ENCODE data around the gene EPSTI1. TPM values are rescaled to one million over a fixed set of nuclear protein-coding genes. Genes with fewer than 3 reads are reported as not detected.

EPSTI1 gene
- total and polyA plus RNA-seq, 2 donors = 7.7 to 9.6 TPM

DNA sequence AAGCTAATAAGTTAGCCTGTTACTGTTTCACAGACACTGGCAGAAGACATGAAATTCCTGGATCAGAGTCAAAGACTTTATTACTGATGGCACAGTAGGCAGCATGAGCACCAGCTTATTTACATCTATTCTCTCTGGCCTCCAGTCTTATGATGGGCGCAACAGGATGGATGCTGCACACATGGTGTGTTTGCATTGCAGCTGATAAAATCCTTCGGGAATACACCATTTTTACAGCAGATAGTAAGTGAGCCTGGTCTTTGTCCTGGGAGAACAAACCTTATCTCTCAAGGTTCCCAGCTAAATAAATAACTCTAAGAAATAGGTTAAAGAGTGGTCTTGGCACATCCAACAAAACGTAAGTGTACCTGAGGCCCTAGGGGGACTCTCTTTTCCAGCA lies 16.0 kb downstream of the EPSTI1 start:
- DNase-seq (ENCODE audit: extremely low spot score) = no peak
- Histone ChIP-seq H3K4me3 (ENCODE audit: low read depth, low read length) (no peak overlapping the region), H3K36me3 (ENCODE audit: insufficient read depth) (no peaks in the 10 kb centered on the region), H3K4me1 (ENCODE audit: insufficient read depth) (no peaks in the 10 kb centered on the region), H3K27ac (ENCODE audit: low read depth) (no peak overlapping the region)
- 91% methylated on average over 3 of the region's 3 CpGs for WGBS

DNA sequence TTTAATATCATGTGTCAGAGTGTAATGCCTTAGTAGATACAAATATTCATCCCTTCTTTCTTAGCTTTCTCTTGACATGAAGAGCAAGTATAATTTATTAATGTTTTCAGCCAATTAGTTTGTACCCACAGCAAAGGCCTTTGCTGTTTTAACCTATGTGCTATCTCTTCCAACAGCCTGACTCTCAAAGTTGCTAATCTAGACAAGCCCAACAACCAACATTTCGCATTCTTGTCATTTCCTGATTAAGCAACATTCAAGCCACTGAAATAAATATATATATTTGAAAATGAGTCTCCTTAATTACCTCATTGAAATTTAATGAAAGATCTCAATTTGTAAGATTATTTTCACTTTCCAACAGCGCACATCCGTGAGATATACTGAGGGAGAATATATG lies 18.5 kb downstream of the EPSTI1 start:
- DNase-seq (ENCODE audit: extremely low spot score) = no peak
- WGBS = 97% methylated on average over 3 of the region's 3 CpGs
- no peaks in the 10 kb centered on the region for H3K4me1 ChIP-seq (ENCODE audit: insufficient read depth)
- no peaks in the 10 kb centered on the region for H3K36me3 ChIP-seq (ENCODE audit: insufficient read depth)
- H3K27ac ChIP-seq (ENCODE audit: low read depth) = no peak overlapping the region
- H3K4me3 ChIP-seq (ENCODE audit: low read depth, low read length) = no peak overlapping the region

DNA sequence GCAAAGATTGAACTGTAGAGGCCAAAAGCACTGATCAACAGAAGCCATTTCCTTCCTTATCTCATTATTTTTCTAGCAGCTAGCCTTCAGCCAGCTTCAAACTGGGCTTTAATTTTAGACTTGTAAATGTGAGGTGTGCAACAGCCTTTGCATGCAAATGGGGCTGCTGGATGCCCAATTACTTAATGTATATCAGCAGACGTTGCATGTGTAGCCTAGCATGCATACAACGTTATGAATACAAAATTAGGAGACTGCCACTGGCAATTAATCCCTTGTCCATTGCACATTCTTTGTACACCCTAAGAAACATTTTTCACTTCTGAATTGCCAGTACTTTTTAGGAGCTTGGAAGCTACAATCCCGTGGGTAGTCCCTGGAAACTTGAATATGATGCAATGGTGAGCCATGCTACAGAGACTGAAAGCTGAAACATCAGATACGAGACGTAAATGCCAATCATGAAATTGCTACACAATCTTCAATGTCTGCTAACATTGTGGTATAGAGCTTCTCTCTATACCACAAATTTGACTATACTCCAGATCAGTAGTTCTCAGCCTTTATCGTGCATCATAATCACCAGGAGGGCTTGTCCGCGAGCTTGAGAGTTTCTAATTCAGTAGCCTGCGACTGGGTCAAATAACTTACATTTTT lies 20.2 kb downstream of the EPSTI1 start:
- Histone ChIP-seq H3K4me3 (ENCODE audit: low read depth, low read length) (no peak overlapping the region), H3K27ac (ENCODE audit: low read depth) (no peak overlapping the region), H3K4me1 (ENCODE audit: insufficient read depth) (no peaks in the 10 kb centered on the region), H3K36me3 (ENCODE audit: insufficient read depth) (no peaks in the 10 kb centered on the region)
- 92% methylated on average over 9 of the region's 9 CpGs for WGBS
- DNase-seq (ENCODE audit: extremely low spot score) = no peak

DNA sequence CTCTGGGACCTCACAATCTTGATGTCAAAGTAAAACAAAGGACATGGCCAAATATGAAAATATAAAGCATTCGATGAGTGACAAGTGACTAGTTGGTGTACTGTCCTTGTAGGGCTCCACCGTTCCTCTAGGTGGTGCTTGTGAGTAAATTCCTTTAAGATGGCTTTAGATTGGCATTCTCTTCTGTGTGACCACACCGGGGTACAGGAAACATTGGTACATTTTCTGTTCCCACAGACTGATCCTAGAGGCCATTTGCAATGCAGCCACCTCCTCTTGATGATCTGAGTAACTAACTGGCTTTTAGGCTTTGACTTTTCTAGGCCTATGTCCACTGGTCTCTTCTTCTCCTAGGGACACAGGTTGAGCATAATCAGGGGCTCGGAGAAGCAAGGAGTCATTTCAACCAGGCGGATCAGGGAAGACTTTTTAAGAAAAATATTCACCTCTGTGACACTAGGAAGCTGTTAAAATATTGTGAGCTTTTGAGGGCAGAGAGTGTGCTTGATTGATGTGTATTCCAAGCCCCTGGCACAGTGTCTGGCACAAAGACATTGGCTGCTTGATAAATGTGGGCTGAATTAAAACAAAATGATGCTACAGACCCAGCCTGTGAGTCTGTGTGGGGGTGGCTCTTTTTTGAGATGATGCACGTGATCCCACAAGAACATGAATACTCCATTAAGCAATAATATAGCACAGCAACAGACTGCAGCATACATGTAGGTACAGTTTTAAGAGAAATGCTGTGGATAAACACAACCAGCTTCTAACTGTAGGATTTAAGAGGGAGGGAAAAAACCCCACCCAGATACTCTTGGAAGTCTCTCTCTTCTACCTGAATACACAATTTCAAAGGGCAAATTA lies 21.0 kb downstream of the EPSTI1 start:
- no peak for DNase-seq (ENCODE audit: extremely low spot score)

DNA sequence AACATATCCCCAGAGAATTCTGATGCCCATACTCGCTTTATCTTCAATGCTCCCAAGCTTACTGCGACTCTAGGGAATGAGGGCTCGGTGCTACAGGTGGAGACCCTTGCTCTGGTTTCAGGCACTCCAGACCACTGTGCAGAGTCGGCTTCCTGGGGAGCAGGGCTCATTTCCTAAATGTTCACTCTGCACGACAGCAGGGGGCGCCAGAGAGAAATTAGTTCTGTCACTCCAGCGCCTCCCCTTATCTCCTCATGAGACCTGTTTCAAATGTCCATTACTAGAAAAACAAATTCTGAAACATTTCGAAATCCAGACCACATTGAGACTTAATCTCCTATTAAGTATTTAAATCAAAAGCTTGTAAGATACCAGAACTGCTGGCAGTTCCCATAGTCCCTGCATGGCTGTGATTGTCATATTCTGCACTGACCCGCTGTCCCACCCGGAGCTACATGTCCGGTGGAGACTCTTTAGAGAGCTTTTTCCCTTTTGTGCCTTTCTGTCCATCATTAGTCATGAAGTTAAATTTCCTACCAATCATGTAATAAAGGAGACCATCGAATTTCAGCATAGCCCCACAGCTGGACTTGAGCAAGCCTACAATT lies 22.4 kb downstream of the EPSTI1 start:
- whole genome bisulfite sequencing = 49% methylated on average over 12 of the region's 12 CpGs
- no peaks in the 10 kb centered on the region for H3K4me1 ChIP-seq (ENCODE audit: insufficient read depth)
- no peak for DNase-seq (ENCODE audit: extremely low spot score)

More for the DNA sequence above, 21.0 kb downstream of the EPSTI1 start:
- no peaks in the 10 kb centered on the region for H3K4me1 ChIP-seq (ENCODE audit: insufficient read depth)
- no peak overlapping the region for H3K27ac ChIP-seq (ENCODE audit: low read depth)
- 67% methylated on average over 6 of the region's 6 CpGs for WGBS
- no peaks in the 10 kb centered on the region for H3K36me3 ChIP-seq (ENCODE audit: insufficient read depth)
- no peak overlapping the region for H3K4me3 ChIP-seq (ENCODE audit: low read depth, low read length)

DNA sequence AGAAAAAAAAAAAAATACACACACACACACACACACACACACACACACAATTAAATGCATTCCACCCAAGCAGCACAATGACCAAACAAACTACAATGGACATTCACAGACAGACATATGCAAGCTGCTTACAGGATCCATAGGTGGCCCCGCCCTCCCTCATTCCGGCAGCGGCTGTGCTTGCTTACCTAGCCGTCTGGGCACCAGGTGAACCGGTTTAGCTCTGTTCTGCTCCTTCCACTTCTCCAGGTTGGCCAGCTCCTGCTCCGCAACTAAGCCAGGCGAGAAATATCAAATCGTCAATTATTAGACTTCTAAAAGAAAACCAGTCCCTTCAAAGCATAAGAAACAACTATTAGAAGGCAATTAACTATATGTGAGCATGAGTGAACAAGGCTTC lies 23.1 kb downstream of the EPSTI1 start:
- WGBS = 78% methylated on average over 8 of the region's 8 CpGs
- H3K4me3 ChIP-seq (ENCODE audit: low read depth, low read length) = no peak overlapping the region
- no peaks in the 10 kb centered on the region for H3K36me3 ChIP-seq (ENCODE audit: insufficient read depth)
- DNase-seq (ENCODE audit: extremely low spot score) = no peak
- H3K27ac ChIP-seq (ENCODE audit: low read depth) = no peak overlapping the region
- no peaks in the 10 kb centered on the region for H3K4me1 ChIP-seq (ENCODE audit: insufficient read depth)

More for the DNA sequence above, 22.4 kb downstream of the EPSTI1 start:
- Histone ChIP-seq H3K36me3 (ENCODE audit: insufficient read depth) (no peaks in the 10 kb centered on the region), H3K4me3 (ENCODE audit: low read depth, low read length) (no peak overlapping the region), H3K27ac (ENCODE audit: low read depth) (no peak overlapping the region)

DNA sequence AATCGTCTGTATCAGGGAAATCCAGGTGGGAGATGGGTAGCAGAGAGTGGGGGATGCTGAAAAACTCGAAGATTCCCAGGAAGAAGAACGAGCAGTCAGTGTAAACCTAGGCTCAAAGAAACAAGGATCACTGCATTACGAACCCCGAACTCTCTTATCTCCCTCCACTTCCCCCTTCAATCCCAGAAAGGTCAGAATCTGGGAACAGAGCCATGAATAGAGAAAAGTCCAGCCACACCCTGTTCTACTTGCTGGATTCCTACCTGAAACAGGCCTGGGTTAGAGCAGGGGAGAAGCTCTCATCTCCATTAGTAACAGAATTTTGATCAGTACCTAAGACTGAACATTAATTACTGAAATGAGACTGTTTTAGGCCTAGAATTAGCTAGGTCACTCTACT lies 24.4 kb downstream of the EPSTI1 start:
- no peak for DNase-seq (ENCODE audit: extremely low spot score)
- Histone ChIP-seq H3K27ac (ENCODE audit: low read depth) (no peak overlapping the region), H3K4me1 (ENCODE audit: insufficient read depth) (no peaks in the 10 kb centered on the region), H3K4me3 (ENCODE audit: low read depth, low read length) (no peak overlapping the region), H3K36me3 (ENCODE audit: insufficient read depth) (no peaks in the 10 kb centered on the region)
- 61% methylated on average over 5 of the region's 5 CpGs for WGBS

DNA sequence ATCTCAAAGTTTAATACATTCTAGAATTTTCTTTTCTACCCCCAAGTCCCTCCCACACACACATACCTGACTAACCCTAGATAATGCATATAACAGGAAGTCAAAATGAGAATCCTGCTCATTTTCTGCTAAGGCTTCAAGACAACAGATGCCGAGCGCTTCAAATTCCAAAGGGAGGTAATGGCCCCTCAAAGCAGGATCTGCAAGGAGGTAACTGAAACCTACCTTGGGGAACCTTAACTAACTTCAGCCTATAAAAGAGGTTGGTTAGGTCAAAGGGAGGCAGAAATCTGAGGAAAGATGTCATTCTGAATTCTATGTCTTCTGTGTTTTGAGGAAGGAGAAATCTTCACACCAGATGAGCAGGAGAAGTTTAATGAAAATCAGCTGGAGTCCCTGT lies 26.8 kb downstream of the EPSTI1 start:
- H3K36me3 ChIP-seq (ENCODE audit: insufficient read depth) = no peaks in the 10 kb centered on the region
- no peak for DNase-seq (ENCODE audit: extremely low spot score)
- WGBS = 68% methylated on average over 2 of the region's 2 CpGs
- H3K4me3 ChIP-seq (ENCODE audit: low read depth, low read length) = no peak overlapping the region
- H3K27ac ChIP-seq (ENCODE audit: low read depth) = no peak overlapping the region
- no peaks in the 10 kb centered on the region for H3K4me1 ChIP-seq (ENCODE audit: insufficient read depth)

DNA sequence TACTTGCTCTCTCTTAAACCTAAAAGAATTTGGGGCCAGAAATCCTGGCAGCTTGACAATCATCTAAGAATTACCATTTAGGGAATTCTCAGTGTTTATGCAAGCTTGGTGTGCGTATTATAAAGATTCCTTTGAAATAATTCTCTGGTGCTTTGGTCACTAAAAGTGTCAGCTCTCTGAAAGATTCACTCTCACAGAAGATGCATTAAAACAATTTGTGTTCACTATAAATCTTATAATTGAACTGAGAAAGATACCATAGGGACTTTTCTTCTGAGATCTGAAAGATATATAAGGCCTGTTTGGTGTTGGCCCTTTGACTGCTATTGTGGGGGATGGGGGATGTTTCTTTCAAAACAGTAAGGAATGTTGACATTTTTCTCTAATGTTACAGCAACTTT lies 27.3 kb downstream of the EPSTI1 start:
- WGBS = 70% methylated on average over 1 of the region's 1 CpG
- Histone ChIP-seq H3K4me1 (ENCODE audit: insufficient read depth) (no peaks in the 10 kb centered on the region), H3K36me3 (ENCODE audit: insufficient read depth) (no peaks in the 10 kb centered on the region), H3K27ac (ENCODE audit: low read depth) (no peak overlapping the region), H3K4me3 (ENCODE audit: low read depth, low read length) (no peak overlapping the region)
- no peak for DNase-seq (ENCODE audit: extremely low spot score)

DNA sequence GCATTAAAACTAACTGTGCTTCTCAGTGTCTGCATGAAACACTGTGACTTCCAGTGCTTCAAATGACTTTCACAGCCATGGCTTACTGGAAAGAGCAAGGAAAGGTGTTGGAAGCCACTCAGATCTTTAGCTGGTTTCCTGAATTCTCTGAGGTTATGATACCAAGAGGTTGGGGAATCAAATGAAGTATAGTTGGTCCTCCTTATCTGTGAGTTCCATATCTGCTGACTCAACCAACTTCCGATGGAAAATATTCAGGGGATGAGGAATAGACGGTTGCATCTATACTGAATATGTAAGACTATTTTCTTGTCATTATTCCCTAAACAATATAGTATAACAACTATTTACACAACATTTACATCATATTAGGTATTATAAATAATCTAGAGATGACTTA lies 32.4 kb downstream of the EPSTI1 start:
- WGBS = 90% methylated on average over 2 of the region's 2 CpGs
- no peaks in the 10 kb centered on the region for H3K4me1 ChIP-seq (ENCODE audit: insufficient read depth)
- H3K27ac ChIP-seq (ENCODE audit: low read depth) = no peak overlapping the region
- no peak overlapping the region for H3K4me3 ChIP-seq (ENCODE audit: low read depth, low read length)
- DNase-seq (ENCODE audit: extremely low spot score) = no peak
- peaks cover 1% of the 10 kb centered on the region for H3K36me3 ChIP-seq (ENCODE audit: insufficient read depth)

DNA sequence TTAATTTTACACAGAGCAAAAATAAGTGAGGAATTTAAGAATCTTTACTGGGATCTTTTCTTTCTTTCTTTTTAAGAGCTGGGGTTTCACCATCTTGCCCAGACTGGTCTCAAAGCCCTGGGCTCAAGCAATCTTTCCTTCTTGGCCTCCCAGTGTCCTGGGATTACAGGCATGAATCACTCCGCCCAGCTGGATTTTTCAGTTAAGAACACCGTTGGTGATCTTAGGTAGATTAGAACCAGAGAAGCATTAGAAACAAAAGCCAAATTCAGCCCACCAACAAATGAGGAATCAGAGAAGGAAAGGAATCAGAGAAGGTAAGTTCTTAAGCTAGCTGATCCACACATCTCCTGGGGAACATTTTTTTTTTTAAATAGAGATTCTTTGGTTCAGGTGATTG lies 34.2 kb downstream of the EPSTI1 start:
- WGBS = 83% methylated on average over 2 of the region's 2 CpGs
- no peak overlapping the region for H3K4me3 ChIP-seq (ENCODE audit: low read depth, low read length)
- peaks cover 1% of the 10 kb centered on the region for H3K36me3 ChIP-seq (ENCODE audit: insufficient read depth)

DNA sequence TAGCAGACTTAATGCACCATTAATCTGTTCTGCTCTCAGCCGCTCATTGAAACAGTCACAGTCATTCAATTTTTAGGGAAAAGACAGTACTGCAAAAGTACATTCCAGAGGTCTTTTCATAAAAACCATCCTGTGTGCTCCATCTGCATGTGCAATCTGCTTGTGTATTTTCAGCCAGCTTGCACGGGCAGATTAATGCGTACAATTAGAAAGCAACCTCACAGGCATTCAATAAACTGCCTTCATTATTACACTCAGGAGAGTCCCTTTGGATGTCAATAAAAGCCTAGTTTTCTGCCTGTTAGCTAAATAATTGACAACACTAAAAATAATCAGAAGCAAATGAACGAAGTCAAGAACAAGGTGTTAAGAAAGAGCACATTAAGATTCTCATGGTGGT lies 41.9 kb downstream of the EPSTI1 start:
- 85% methylated on average over 4 of the region's 4 CpGs for WGBS
- DNase-seq (ENCODE audit: extremely low spot score) = no peak
- Histone ChIP-seq H3K27ac (ENCODE audit: low read depth) (no peak overlapping the region), H3K4me1 (ENCODE audit: insufficient read depth) (no peaks in the 10 kb centered on the region), H3K36me3 (ENCODE audit: insufficient read depth) (peaks cover 2% of the 10 kb centered on the region), H3K4me3 (ENCODE audit: low read depth, low read length) (no peak overlapping the region)

More for the DNA sequence above, 34.2 kb downstream of the EPSTI1 start:
- Histone ChIP-seq H3K4me1 (ENCODE audit: insufficient read depth) (no peaks in the 10 kb centered on the region), H3K27ac (ENCODE audit: low read depth) (no peak overlapping the region)
- no peak for DNase-seq (ENCODE audit: extremely low spot score)

DNA sequence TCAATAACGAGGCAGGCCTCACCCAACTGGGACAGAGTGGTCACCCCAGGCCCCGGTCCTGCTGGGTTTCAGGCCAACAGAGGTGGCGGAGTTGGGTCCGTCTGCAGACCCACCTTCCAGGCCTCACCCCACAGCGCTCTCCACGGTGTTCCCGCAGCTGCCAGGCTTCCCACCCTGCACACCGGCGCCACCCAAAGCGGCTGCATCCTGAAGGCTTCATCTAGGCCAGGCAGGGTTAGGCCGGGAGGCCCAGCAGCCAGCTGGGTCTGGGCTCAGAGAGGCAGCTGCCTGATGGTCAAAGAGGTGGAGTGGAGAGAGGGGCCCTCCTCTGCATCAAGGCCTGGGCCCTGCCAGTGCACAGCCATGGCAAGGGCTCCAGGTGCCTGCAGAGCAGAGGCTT lies 44.1 kb downstream of the EPSTI1 start:
- 97% methylated on average over 11 of the region's 11 CpGs for WGBS
- Histone ChIP-seq H3K27ac (ENCODE audit: low read depth) (no peak overlapping the region), H3K36me3 (ENCODE audit: insufficient read depth) (peaks cover 2% of the 10 kb centered on the region), H3K4me3 (ENCODE audit: low read depth, low read length) (no peak overlapping the region), H3K4me1 (ENCODE audit: insufficient read depth) (no peaks in the 10 kb centered on the region)
- DNase-seq (ENCODE audit: extremely low spot score) = no peak

DNA sequence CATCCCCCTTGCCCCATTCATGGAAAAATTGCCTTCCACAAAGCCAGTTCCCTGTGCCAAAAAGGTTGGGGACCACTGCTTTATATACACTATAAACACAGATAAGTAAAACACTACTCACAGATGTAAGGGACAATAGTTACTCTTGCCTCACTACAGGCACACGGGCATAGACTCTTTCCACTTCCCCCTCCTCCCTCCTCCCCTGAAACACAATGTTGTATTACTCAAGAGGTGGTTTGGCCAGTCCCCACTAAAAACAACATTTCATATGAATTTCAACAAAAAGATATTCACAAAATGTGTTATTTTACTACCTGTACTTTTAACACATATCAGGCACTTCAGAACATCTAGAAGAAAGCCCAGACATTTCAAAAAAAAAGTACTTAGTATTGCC lies 45.1 kb downstream of the EPSTI1 start:
- no peak overlapping the region for H3K4me3 ChIP-seq (ENCODE audit: low read depth, low read length)
- no peaks in the 10 kb centered on the region for H3K4me1 ChIP-seq (ENCODE audit: insufficient read depth)
- DNase-seq (ENCODE audit: extremely low spot score) = no peak
- WGBS = 42% methylated on average over 1 of the region's 1 CpG
- no peak overlapping the region for H3K27ac ChIP-seq (ENCODE audit: low read depth)
- peaks cover 2% of the 10 kb centered on the region for H3K36me3 ChIP-seq (ENCODE audit: insufficient read depth)
